GM12872 (cell line): Measurements from ENCODE around the gene AKT1.

ENCODE experiments used
- CTCF ChIP-seq: IDR thresholded peaks from 3 replicates; pipeline ENCODE4 v1.5.1; 2011; ENCODE audit warnings: low read depth, mild to moderate bottlenecking, low read length, moderate library complexity; ENCODE audit not compliant: insufficient read depth

The AKT1 gene

GRCh38 chr14:104794993-104795780 is at the start of gene AKT1:
AKT1 (minus strand) TSS chr14:104795748; CDS start chr14:104792643, 3,105 bp downstream.
- no peak for TF ChIP-seq CTCF

- no peak for TF ChIP-seq CTCF
Observed at GRCh38 chr14:104845033-104845666, 49.6 kb upstream of the AKT1 start.

- TF ChIP-seq CTCF: no peak
Observed at GRCh38 chr14:104844306-104845032, 48.9 kb upstream of the AKT1 start.

GRCh38 chr14:104843442-104844305 is 48.1 kb upstream of the AKT1 start:
- no peak for TF ChIP-seq CTCF

GRCh38 chr14:104843006-104843405 is 47.5 kb upstream of the AKT1 start:
- TF ChIP-seq CTCF: no peak

- TF ChIP-seq CTCF: no peak
Observed at GRCh38 chr14:104841730-104842129, 46.2 kb upstream of the AKT1 start.
